Mesothelial cell of epicardium (in vitro differentiated cells): ENCODE measurements around the gene FGD4. TPM values are rescaled to one million over a fixed set of nuclear protein-coding genes. Genes with fewer than 3 reads are reported as not detected.

ENCODE experiments used
- DNase-seq, 2 experiments: peaks; one replicate each; pipeline ENCODE4 v3.0.0; 2021; ENCODE audit warnings: low spot score in 2 of 2; ENCODE audit not compliant: unreplicated experiment in 2 of 2
- H3K27ac Mint-ChIP-seq: 2 replicates; pipeline ENCODE4 v1.8.0; 2021; ENCODE audit warnings: mixed read lengths
- H3K27me3 Mint-ChIP-seq: 2 replicates; pipeline ENCODE4 v1.8.0; 2021; ENCODE audit warnings: low read depth, mixed read lengths
- H3K36me3 Mint-ChIP-seq: 2 replicates; pipeline ENCODE4 v1.8.0; 2021; ENCODE audit warnings: mixed read lengths
- H3K4me1 Mint-ChIP-seq: 2 replicates; pipeline ENCODE4 v1.8.0; 2021; ENCODE audit warnings: mixed read lengths
- H3K4me3 Mint-ChIP-seq: 2 replicates; pipeline ENCODE4 v1.8.0; 2021; ENCODE audit warnings: mild to moderate bottlenecking, moderate library complexity, mixed read lengths
- H3K9me3 Mint-ChIP-seq: 2 replicates; pipeline ENCODE4 v1.8.0; 2021; ENCODE audit warnings: mixed read lengths
- CTCF ChIP-seq: fragments of 200-600 bp; sonication (generic); IDR thresholded peaks from one replicate; pipeline ENCODE4 v1.5.0; 2021; ENCODE audit warnings: antibody characterized with exemption; ENCODE audit not compliant: unreplicated experiment
- total RNA-seq: library from RNA; stranded (reverse); gene quantifications from 3 replicates; pipeline ENCODE4 v1.2.1, GENCODE V29; 2021

FGD4 gene
- total RNA-seq, 1 donor from 2014 or later = 13.4 TPM

GRCh38 chr12:32569259-32569658 lies 169.9 kb downstream of the FGD4 start:
- TF ChIP-seq CTCF = no peak
- H3K27ac Mint-ChIP-seq = no peak overlapping the region
- no peaks in the 10 kb centered on the region for H3K27me3 Mint-ChIP-seq
- DNase-seq = no peak
- H3K9me3 Mint-ChIP-seq = no peaks in the 10 kb centered on the region
- H3K4me1 Mint-ChIP-seq = peaks cover 9% of the 10 kb centered on the region
- H3K4me3 Mint-ChIP-seq = no peak overlapping the region
- peaks cover 7% of the 10 kb centered on the region for H3K36me3 Mint-ChIP-seq

- H3K36me3 Mint-ChIP-seq = peaks cover 17% of the 10 kb centered on the region
- TF ChIP-seq CTCF = no peak
- peaks cover 10% of the 10 kb centered on the region for H3K4me1 Mint-ChIP-seq
- no peak overlapping the region for H3K27ac Mint-ChIP-seq
- no peaks in the 10 kb centered on the region for H3K27me3 Mint-ChIP-seq
- no peak for DNase-seq
- H3K9me3 Mint-ChIP-seq = peaks cover 13% of the 10 kb centered on the region
- H3K4me3 Mint-ChIP-seq = no peak overlapping the region
Measured at GRCh38 chr12:32574585-32574984, 175.2 kb downstream of the FGD4 start.

GRCh38 chr12:32577328-32577727 lies 178.0 kb downstream of the FGD4 start:
- peaks cover 15% of the 10 kb centered on the region for H3K9me3 Mint-ChIP-seq
- no peaks in the 10 kb centered on the region for H3K27me3 Mint-ChIP-seq
- no peak for TF ChIP-seq CTCF
- H3K27ac Mint-ChIP-seq = peak overlapping the region; percentile 56
- no peak overlapping the region for H3K4me3 Mint-ChIP-seq
- H3K36me3 Mint-ChIP-seq = peaks cover 25% of the 10 kb centered on the region
- no peak for DNase-seq
- peaks cover 10% of the 10 kb centered on the region for H3K4me1 Mint-ChIP-seq

GRCh38 chr12:32583534-32583933 lies 184.2 kb downstream of the FGD4 start:
- Mint-ChIP-seq H3K36me3 (peaks cover 13% of the 10 kb centered on the region), H3K9me3 (peaks cover 7% of the 10 kb centered on the region), H3K4me3 (no peak overlapping the region), H3K27me3 (no peaks in the 10 kb centered on the region), H3K27ac (no peak overlapping the region), H3K4me1 (peaks cover 6% of the 10 kb centered on the region)
- DNase-seq = no peak
- TF ChIP-seq CTCF = no peak

GRCh38 chr12:32585680-32586079 lies 186.3 kb downstream of the FGD4 start:
- Mint-ChIP-seq H3K4me3 (no peak overlapping the region), H3K27ac (no peak overlapping the region)
- TF ChIP-seq CTCF = no peak

GRCh38 chr12:32586390-32586789 lies 187.0 kb downstream of the FGD4 start:
- no peak overlapping the region for H3K4me3 Mint-ChIP-seq
- no peak for TF ChIP-seq CTCF
- peaks cover 6% of the 10 kb centered on the region for H3K4me1 Mint-ChIP-seq
- no peak overlapping the region for H3K27ac Mint-ChIP-seq
- peaks cover 5% of the 10 kb centered on the region for H3K36me3 Mint-ChIP-seq
- no peaks in the 10 kb centered on the region for H3K27me3 Mint-ChIP-seq
- DNase-seq = no peak
- H3K9me3 Mint-ChIP-seq = no peaks in the 10 kb centered on the region

More at GRCh38 chr12:32585680-32586079, 186.3 kb downstream of the FGD4 start:
- Mint-ChIP-seq H3K27me3 (no peaks in the 10 kb centered on the region), H3K4me1 (peaks cover 6% of the 10 kb centered on the region), H3K36me3 (peaks cover 5% of the 10 kb centered on the region), H3K9me3 (no peaks in the 10 kb centered on the region)
- DNase-seq = no peak
